Upper lobe of right lung (tissue), 1 donor: ENCODE results near the gene CDC14A. TPM values are rescaled to one million over a fixed set of nuclear protein-coding genes. Genes with fewer than 3 reads are reported as not detected.

ENCODE experiments used
- ATAC-seq: fragments of 200-7000 bp; cut with Tn5 transposase; one replicate; pipeline ENCODE4 v1.9.1; 2020; ENCODE audit warnings: mild to moderate bottlenecking, moderate library complexity
- DNase-seq: peaks from one replicate; pipeline ENCODE4 v3.0.0-alpha.2; 2020
- H3K27ac ChIP-seq: fragments of 200-600 bp; one replicate; pipeline ENCODE4 v1.8.0; 2022
- H3K27me3 ChIP-seq: fragments of 200-600 bp; one replicate; pipeline ENCODE4 v1.8.0; 2022; ENCODE audit warnings: mild to moderate bottlenecking
- H3K36me3 ChIP-seq: fragments of 200-600 bp; one replicate; pipeline ENCODE4 v1.8.0; 2022
- H3K4me1 ChIP-seq: fragments of 200-600 bp; one replicate; pipeline ENCODE4 v1.8.0; 2022
- H3K4me3 ChIP-seq: fragments of 200-600 bp; one replicate; pipeline ENCODE4 v1.8.0; 2022; ENCODE audit warnings: mild to moderate bottlenecking
- H3K9me3 ChIP-seq: fragments of 200-600 bp; one replicate; pipeline ENCODE4 v1.8.0; 2022
- intact Hi-C: fragments of 100-400 bp; cut with DNase I; formaldehyde crosslinking; loops from one replicate; pipeline ENCODE4 v1.11.0; 2022
- total RNA-seq: library from RNA; stranded (reverse); fragmentation: NEBNext Ultra II Directional; extraction: Animal tissue kit (Norgen Biotek cat#: 25700); gene quantifications from one replicate; pipeline ENCODE4 v1.2.1, GENCODE V29; 2021
- TF ChIP-seq, protein P1 (sequence below): fragments of 200-600 bp; IDR thresholded peaks from one replicate; pipeline ENCODE4 v1.8.0; 2022; ENCODE audit warnings: antibody characterized with exemption
- donor health status: DM: no; HTN: yes; CAD: no; lungs with severe emphysema.

CDC14A gene
- total RNA-seq, 1 donor from 2014 or later = 12.0 TPM

- peaks cover 3% of the 10 kb centered on the region for H3K36me3 ChIP-seq
- DNase-seq (no peak), ATAC-seq (no peak)
- TF ChIP-seq, protein P1, sequence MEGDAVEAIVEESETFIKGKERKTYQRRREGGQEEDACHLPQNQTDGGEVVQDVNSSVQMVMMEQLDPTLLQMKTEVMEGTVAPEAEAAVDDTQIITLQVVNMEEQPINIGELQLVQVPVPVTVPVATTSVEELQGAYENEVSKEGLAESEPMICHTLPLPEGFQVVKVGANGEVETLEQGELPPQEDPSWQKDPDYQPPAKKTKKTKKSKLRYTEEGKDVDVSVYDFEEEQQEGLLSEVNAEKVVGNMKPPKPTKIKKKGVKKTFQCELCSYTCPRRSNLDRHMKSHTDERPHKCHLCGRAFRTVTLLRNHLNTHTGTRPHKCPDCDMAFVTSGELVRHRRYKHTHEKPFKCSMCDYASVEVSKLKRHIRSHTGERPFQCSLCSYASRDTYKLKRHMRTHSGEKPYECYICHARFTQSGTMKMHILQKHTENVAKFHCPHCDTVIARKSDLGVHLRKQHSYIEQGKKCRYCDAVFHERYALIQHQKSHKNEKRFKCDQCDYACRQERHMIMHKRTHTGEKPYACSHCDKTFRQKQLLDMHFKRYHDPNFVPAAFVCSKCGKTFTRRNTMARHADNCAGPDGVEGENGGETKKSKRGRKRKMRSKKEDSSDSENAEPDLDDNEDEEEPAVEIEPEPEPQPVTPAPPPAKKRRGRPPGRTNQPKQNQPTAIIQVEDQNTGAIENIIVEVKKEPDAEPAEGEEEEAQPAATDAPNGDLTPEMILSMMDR = no peak
- no peaks in the 10 kb centered on the region for H3K27me3 ChIP-seq
- intact Hi-C loops = no loop called here
- H3K4me1 ChIP-seq = no peaks in the 10 kb centered on the region
- no peaks in the 10 kb centered on the region for H3K9me3 ChIP-seq
- H3K27ac ChIP-seq = no peak overlapping the region
- no peak overlapping the region for H3K4me3 ChIP-seq
Measured at GRCh38 chr1:100517515-100517914, 165.2 kb downstream of the CDC14A start.

DNA sequence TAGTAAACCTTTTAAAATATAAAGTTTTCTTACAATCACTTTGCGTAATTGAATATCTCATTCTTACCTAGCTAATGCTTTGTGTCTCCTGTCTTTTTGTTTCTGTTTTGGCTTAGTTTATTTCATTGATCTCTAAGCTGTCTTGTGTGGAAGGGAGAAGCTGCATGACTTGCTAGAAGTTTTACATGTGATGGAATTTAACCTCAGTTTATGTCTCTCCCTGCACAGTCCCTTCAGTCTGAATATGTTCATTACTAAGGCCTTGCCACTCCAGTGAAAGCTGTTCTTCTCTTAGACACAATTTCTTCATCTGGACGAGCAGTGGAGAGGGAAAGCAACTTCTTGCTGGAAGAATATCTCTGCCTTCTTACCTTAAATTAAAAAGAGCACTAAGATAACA, 165.7 kb downstream of the CDC14A start:
- Histone ChIP-seq H3K27me3 (no peaks in the 10 kb centered on the region), H3K4me1 (no peaks in the 10 kb centered on the region), H3K4me3 (no peak overlapping the region), H3K36me3 (peaks cover 3% of the 10 kb centered on the region), H3K9me3 (no peaks in the 10 kb centered on the region), H3K27ac (no peak overlapping the region)
- TF ChIP-seq, protein P1 = no peak
- intact Hi-C loops = no loop called here
- DNase-seq (no peak), ATAC-seq (no peak)

DNA sequence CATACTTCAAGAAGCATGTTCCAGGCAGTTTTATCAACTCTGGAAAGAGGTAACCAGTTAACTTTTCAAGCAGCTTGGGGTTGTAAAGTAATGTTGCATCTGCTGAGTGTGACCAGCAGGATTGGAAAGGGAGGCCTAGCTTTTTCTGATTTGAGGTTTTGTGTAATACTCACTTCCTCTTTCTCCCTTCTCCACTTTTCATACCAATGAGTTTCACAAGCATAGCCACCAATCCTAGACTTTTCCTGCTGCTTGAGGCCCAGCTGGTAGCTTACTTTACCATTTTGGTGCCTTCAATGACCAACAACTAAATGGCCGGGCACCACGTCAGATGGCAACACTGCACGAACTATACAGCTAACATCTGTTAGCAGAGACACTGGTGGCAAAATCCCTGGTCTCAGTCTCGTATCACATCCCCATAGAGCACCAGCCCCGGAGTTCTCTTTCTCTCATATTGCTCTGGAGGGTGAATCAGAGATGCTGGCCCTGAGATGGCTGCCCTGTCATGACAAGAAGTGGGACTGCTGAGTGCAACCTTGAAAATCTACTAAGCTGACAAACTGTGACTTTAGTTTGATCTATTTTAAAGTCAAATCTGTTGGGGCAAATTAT, 170.8 kb downstream of the CDC14A start:
- intact Hi-C loops = no loop called here
- no peaks in the 10 kb centered on the region for H3K27me3 ChIP-seq
- H3K4me1 ChIP-seq = no peaks in the 10 kb centered on the region
- TF ChIP-seq, protein P1 = no peak
- H3K27ac ChIP-seq = no peak overlapping the region
- H3K4me3 ChIP-seq = no peak overlapping the region
- H3K36me3 ChIP-seq = no peaks in the 10 kb centered on the region
- ATAC-seq (peak; percentile 78), DNase-seq (no peak)
- no peaks in the 10 kb centered on the region for H3K9me3 ChIP-seq

DNA sequence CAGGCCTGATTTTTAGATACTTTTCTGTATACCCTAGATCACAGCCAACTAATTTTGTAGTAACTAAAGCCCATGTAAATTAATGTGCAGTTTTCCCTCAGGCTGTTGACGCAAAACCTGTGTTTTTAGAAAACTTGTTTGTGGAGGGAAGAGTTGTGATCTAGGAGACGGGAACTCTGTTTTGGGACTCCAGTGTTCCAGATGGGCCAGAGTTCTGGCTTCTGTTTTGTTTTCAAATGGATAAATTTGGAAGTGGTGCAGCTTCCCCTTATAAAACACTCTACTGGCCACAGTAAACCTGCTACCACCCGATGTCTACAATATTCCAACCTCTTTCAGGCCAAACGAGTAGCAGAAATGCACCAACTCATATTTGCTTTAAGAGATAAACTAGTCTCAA, 172.0 kb downstream of the CDC14A start:
- ATAC-seq (no peak), DNase-seq (no peak)
- H3K4me3 ChIP-seq = no peak overlapping the region
- TF ChIP-seq, protein P1 = no peak
- intact Hi-C loops = no loop called here
- H3K9me3 ChIP-seq = no peaks in the 10 kb centered on the region
- no peak overlapping the region for H3K27ac ChIP-seq
- no peaks in the 10 kb centered on the region for H3K36me3 ChIP-seq
- no peaks in the 10 kb centered on the region for H3K4me1 ChIP-seq
- H3K27me3 ChIP-seq = no peaks in the 10 kb centered on the region

DNA sequence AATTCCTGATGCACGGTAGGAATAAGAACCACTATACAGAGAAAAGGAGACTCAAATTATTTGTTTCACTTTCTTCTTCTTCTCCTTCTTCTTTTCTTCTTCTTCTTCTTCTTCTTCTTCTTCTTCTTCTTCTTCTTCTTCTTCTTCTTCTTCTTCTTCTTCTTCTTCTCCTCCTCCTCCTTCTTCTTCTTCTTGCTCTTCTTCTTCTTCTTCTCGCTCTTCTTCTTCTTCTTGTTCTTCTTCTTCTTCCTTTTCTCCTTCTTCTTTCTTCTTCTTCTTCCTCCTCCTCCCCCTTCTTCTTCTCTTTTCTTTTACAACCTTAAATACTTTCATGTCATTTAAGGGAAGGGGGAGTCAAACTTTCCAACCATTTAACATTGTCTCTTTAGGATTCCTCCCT, 174.6 kb downstream of the CDC14A start:
- H3K4me1 ChIP-seq = peaks cover 17% of the 10 kb centered on the region
- intact Hi-C loops = no loop called here
- no peak overlapping the region for H3K4me3 ChIP-seq

More for the DNA sequence above, 174.6 kb downstream of the CDC14A start:
- Histone ChIP-seq H3K9me3 (no peaks in the 10 kb centered on the region), H3K27ac (no peak overlapping the region), H3K36me3 (no peaks in the 10 kb centered on the region), H3K27me3 (no peaks in the 10 kb centered on the region)
- ATAC-seq = no peak
- no peak for DNase-seq
- TF ChIP-seq, protein P1 = no peak
